ENCODE results near the gene HCK.

DNA sequence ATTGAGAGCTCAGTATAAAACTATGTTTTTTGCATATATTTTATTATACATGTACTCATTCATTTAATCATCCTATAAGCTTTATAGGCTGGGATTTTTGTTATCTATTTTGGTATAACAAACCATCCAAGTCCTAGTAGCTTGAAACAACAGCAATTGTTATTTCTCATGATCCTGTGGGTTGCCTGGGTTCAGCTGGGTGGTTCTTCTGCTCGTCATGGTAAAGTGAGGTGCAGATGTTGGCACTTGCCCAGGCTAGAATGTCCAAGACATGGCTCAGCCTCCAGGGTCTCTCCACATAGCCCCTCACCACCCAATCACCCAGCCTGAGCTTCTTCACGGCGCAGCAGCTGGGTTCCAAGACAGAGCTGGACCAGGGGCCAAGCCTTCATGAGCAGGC is 36.7 kb downstream of the HCK start:
- TF ChIP-seq EZH2phosphoT487 (IDR thresholded peaks at IDR 0.05; ENCODE audit: insufficient read depth, low read depth) (no peak), EZH2 (IDR thresholded peaks at IDR 0.05; ENCODE audit: insufficient read depth, poor library complexity, severe bottlenecking) (no peak)

Data from GM23248 (cell line).